MCF 10A (cell line): ENCODE measurements around the gene SPOCK1. TPM values are rescaled to one million over a fixed set of nuclear protein-coding genes. Genes with fewer than 3 reads are reported as not detected.

Experiments used
- BruUV-seq: library from RNA; stranded (reverse); fragments of 400-500 nt; replicated peaks from 2 replicates; lab custom pipeline; 2021; lab: Mats Ljungman, UMichigan
- CTCF ChIA-PET: fragments of 300-600 bp; sonication (Branson Sonifier 250); formaldehyde crosslinking; extraction: SDS; loops from one replicate; lab custom pipeline; 2021; ENCODE audit warnings: antibody characterized with exemption, inconsistent platforms; lab: Yijun Ruan, JAX
- POLR2A ChIA-PET: fragments of 300-600, 350-650 bp; sonication (Branson Sonifier 250); formaldehyde crosslinking; extraction: SDS; loops from one replicate; lab custom pipeline; 2020; ENCODE audit warnings: antibody characterized with exemption, inconsistent platforms; lab: Yijun Ruan, JAX
- DNase-seq: peaks from one replicate; pipeline ENCODE4 v3.0.0-alpha.2; 2018; ENCODE audit not compliant: unreplicated experiment
- H3K27ac Mint-ChIP-seq: one replicate; pipeline ENCODE4 v1.8.0; 2022; ENCODE audit warnings: mild to moderate bottlenecking, low read depth, mixed read lengths; ENCODE audit not compliant: unreplicated experiment
- H3K27me3 Mint-ChIP-seq: one replicate; pipeline ENCODE4 v1.8.0; 2022; ENCODE audit warnings: mixed read lengths; ENCODE audit not compliant: insufficient read depth, unreplicated experiment
- H3K36me3 Mint-ChIP-seq: one replicate; pipeline ENCODE4 v1.8.0; 2022; ENCODE audit warnings: mild to moderate bottlenecking, moderate library complexity, mixed read lengths; ENCODE audit not compliant: insufficient read depth, unreplicated experiment
- H3K4me1 Mint-ChIP-seq: one replicate; pipeline ENCODE4 v1.8.0; 2022; ENCODE audit warnings: mixed read lengths; ENCODE audit not compliant: insufficient read depth, unreplicated experiment
- H3K4me3 Mint-ChIP-seq: one replicate; pipeline ENCODE4 v1.8.0; 2022; ENCODE audit warnings: mild to moderate bottlenecking, moderate library complexity, mixed read lengths; ENCODE audit not compliant: unreplicated experiment
- H3K9me3 Mint-ChIP-seq: one replicate; pipeline ENCODE4 v1.8.0; 2022; ENCODE audit warnings: mixed read lengths; ENCODE audit not compliant: unreplicated experiment
- intact Hi-C: fragments of 100-400 bp; cut with micrococcal nuclease; formaldehyde crosslinking; loops from 2 replicates; pipeline ENCODE4 v1.14.1; 2022
- total RNA-seq: library from RNA; stranded (reverse); gene quantifications from 2 replicates; pipeline ENCODE4 v1.2.3, GENCODE V29; 2022
- TF ChIP-seq, protein P1 (sequence below): fragments of 200-600 bp; IDR thresholded peaks from one replicate; pipeline ENCODE4 v1.8.0; 2022; ENCODE audit warnings: antibody characterized with exemption, mild to moderate bottlenecking; ENCODE audit not compliant: unreplicated experiment

SPOCK1 gene
- total RNA-seq, 1 experiment from 2014 or later: 34.3 TPM

DNA sequence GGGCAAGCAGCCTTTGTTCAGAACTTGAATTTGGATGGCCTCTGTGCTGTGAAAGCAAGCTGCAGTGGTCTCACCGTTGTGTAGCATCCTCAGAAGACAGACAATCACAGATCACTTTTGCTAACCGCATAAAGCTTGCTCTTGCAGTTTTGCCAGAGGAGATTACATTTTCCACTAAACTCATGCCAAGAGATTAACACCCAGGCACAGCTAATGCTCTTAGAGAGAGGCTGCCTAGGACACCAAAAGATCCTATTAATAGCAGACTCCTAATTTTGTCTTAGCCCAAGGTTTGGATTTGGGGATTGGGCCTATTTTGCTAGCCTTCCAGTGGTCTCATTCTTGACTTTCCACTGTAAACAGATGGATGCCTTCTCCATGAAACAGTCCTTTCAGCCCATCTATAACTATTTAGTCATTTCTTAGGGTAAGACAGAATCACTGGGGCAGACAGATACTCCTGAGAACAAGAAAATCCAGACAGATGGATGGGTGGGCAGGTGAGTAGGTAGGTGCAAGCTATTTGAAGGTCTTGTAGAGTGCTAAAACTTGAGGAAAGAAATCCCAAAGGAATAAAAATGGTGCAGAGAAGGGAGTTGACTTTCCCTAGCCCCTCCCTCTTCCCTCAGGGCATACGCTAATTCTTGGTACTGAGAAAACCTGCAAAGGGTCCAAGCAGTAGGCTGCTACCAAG is 506.2 kb downstream of the SPOCK1 start:
- no peaks in the 10 kb centered on the region for H3K27me3 Mint-ChIP-seq
- no peaks in the 10 kb centered on the region for H3K4me1 Mint-ChIP-seq
- no peak overlapping the region for H3K4me3 Mint-ChIP-seq
- TF ChIP-seq, protein P1, sequence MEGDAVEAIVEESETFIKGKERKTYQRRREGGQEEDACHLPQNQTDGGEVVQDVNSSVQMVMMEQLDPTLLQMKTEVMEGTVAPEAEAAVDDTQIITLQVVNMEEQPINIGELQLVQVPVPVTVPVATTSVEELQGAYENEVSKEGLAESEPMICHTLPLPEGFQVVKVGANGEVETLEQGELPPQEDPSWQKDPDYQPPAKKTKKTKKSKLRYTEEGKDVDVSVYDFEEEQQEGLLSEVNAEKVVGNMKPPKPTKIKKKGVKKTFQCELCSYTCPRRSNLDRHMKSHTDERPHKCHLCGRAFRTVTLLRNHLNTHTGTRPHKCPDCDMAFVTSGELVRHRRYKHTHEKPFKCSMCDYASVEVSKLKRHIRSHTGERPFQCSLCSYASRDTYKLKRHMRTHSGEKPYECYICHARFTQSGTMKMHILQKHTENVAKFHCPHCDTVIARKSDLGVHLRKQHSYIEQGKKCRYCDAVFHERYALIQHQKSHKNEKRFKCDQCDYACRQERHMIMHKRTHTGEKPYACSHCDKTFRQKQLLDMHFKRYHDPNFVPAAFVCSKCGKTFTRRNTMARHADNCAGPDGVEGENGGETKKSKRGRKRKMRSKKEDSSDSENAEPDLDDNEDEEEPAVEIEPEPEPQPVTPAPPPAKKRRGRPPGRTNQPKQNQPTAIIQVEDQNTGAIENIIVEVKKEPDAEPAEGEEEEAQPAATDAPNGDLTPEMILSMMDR: no peak
- no TSS peak for BruUV-seq
- intact Hi-C loops: no loop called here
- ChIA-PET POLR2A (no interaction called here), CTCF (interaction anchor here (0.6 kb wide), 1 partner anchor 665 kb away, joined by 4 read pairs; no protein-coding TSS in a partner anchor)
- no peaks in the 10 kb centered on the region for H3K36me3 Mint-ChIP-seq
- no peak overlapping the region for H3K27ac Mint-ChIP-seq
- H3K9me3 Mint-ChIP-seq: peaks cover 12% of the 10 kb centered on the region
- no peak for DNase-seq

DNA sequence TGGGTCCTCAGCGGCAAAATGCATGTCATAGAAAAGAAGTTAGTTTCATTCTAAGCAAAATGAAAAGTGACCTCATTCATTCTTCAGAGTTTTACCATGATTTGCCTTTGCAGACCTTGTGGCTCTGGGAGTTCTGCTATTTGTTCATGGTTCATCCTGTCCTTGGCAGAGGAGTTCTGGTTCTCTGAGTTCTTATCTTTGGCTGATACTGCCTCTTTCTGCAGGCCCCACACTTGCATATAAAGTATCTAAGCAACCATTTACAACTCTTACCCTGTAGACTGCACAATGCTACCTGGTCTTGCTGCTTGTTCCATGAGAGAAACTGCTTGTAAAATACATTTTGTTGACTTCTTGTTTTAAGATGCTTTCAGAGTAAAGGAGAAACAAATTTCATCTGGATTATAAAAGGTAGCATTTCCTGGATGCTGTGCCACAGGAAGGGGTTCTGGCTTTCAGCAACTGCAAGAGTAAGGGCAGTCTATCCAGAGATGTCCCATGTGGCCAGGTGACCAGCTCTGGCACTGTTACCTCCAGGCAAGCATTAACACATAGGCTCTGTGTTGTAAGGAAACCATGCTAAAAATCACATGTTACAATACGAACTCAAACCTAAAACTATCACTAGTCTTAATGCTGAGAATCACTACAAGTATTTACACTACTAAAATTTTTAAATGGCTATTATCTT is 513.2 kb downstream of the SPOCK1 start:
- H3K36me3 Mint-ChIP-seq: peaks cover 6% of the 10 kb centered on the region

DNA sequence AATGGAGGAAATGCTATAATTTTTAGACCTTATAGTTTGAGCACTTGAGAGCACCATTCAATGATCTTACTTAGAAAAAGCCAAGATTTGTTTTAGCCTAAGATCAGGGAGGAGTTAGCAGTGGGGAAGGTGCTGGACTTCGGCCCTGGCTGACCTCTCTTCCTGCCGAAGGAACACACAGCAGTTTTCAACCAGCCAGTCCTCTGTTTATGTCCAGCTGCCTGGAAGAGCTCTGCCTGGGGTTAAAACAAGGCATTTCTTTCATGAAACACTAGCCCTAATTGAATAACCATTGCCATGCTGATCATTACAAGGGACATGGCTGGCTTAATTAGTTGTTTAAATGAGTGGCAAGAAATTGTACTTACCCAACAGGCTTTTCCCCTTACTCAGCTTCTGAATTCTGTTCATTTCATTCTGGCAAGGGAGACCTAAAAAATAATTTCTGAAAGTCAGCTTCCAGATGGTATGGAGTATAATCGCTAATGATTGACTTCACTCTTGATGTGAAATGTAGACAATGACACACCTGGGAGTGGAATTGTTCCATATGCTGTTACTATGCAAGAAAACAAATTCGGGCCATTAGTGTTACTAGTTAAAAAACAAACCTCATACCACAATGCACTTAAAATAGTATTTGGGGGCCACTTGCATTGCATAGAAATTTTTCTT is 514.2 kb downstream of the SPOCK1 start:
- POLR2A ChIA-PET: no interaction called here
- Mint-ChIP-seq H3K36me3 (peaks cover 12% of the 10 kb centered on the region), H3K27me3 (no peaks in the 10 kb centered on the region), H3K9me3 (no peaks in the 10 kb centered on the region), H3K4me3 (no peak overlapping the region), H3K27ac (no peak overlapping the region), H3K4me1 (no peaks in the 10 kb centered on the region)
- TF ChIP-seq, protein P1: no peak
- no peak for DNase-seq
- intact Hi-C loops: no loop called here
- no TSS peak for BruUV-seq
- CTCF ChIA-PET: interaction anchor here (0.8 kb wide), 1 partner anchor 22 kb away, joined by 4 read pairs; no protein-coding TSS in a partner anchor

More for the DNA sequence above, 513.2 kb downstream of the SPOCK1 start:
- H3K4me3 Mint-ChIP-seq: no peak overlapping the region
- intact Hi-C loops: no loop called here
- ChIA-PET POLR2A (no interaction called here), CTCF (no interaction called here)
- H3K27me3 Mint-ChIP-seq: no peaks in the 10 kb centered on the region
- H3K27ac Mint-ChIP-seq: no peak overlapping the region
- H3K4me1 Mint-ChIP-seq: no peaks in the 10 kb centered on the region
- DNase-seq: no peak
- H3K9me3 Mint-ChIP-seq: no peaks in the 10 kb centered on the region
- TF ChIP-seq, protein P1: no peak
- BruUV-seq: no TSS peak

DNA sequence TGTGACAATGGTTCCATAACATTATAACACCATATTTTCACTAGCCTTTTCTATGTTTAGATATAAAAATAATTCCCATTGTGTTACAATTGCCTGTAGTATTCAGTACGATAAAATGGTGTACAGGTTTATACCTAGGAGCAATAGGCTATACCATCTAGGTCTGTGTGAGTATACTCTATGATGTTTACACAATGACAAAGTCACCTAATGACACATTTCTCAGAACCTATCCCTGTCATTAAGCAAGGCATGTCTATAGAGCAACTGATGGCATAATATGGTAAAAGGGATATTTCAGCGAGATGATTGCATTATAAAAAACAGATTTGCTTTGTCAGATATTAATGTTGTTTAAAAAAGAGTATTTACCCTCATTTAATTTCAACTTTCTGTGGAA is 517.2 kb downstream of the SPOCK1 start:
- CTCF ChIA-PET: no interaction called here
- TF ChIP-seq, protein P1: no peak
- intact Hi-C loops: no loop called here
- Mint-ChIP-seq H3K4me3 (no peak overlapping the region), H3K27ac (no peak overlapping the region), H3K36me3 (peaks cover 18% of the 10 kb centered on the region), H3K4me1 (no peaks in the 10 kb centered on the region), H3K27me3 (no peaks in the 10 kb centered on the region), H3K9me3 (no peaks in the 10 kb centered on the region)
- no TSS peak for BruUV-seq
- DNase-seq: no peak
- POLR2A ChIA-PET: no interaction called here
